SIG-M5 treated with dmso at 0.1 percent for 504 hours (cell line): ENCODE measurements around the gene ADCK2.
"Not testable (repeated sequence)": the region's sequence is repeated elsewhere in the genome, so short reads cannot be mapped to it uniquely, and the experiment has no call there.

Experiments
- DNase-seq: peaks from one replicate; lab custom pipeline; 2025; ENCODE audit not compliant: unreplicated experiment; lab: John Stamatoyannopoulos, UW

Gene ADCK2

DNA sequence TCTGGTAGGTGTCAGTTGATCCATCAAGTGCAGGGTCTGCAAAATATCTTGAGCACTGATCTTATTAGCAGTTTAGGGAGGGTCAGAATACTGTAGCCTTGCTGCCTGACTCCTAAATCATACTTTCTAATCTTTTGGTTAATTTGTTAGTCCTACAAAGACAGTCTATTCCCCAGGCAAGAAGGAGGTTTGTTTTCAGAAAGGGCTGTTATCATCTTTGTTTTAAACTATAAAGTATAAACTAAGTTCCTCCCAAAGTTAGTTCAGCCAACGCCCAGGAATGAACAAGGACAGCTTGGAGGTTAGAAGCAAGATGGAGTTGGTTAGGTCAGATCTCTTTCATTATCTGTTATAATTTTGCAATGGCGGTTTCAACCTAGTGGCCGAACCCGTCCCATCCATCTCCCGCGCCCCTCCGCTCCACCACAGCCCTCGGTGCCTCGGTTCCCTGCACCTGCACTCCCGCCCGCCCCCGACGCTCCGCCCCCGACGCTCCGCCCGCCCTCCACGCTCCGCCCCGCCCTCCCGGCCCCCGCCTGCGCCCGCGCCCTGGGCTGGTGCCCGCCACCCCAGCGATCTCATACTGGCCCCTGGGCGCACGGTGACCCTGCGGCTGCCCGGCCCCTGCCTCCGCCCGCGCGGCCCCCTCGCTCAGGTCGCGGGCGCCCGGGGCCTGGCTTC, at the start of gene ADCK2:
Gene ADCK2 (plus strand): TSS at position 564 of the 681 bp plus-strand sequence. CDS start 386 bp downstream, outside the sequence.
- no peak for DNase-seq

DNA sequence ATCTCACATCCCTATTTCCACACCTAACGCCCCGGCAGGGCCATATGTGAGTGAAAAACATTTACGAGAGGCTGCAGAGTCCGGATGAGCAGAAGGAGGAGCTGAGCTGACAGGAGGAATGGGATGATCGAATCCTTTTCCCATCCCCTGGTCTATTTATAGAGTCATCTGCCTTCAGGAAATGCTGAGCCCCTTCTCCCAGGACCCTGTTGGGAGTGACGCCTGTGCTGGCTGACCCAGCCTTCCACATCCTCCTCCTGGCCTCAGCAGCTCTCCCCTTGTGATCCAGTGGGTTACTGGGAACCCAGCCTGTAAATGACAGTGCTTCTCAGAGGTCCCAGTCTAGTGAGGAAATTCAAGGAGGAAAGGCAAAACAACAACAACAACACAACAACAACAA, 48.8 kb upstream of the ADCK2 start:
- no peak for DNase-seq

GRCh38 chr7:140624392-140625191, 48.2 kb upstream of the ADCK2 start:
- no peak for DNase-seq

DNA sequence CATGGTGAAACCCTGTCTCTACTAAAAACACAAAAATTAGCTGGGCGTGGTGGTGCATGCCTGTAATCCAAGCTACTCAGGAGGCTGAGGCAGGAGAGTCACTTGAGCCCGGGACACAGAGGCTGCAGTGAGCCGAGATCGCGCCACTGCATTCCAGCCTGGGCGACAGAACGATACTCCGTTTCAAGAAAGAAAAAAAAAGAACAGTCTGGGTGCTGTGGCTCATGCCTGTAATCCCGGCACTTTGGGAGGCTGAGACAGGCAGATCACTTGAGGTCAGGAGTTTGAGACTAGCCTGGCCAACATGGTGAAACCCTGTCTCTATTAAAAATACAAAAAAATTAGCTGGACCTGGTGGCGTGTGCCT, 47.6 kb upstream of the ADCK2 start:
- DNase-seq = not testable (repeated sequence)

- DNase-seq = no peak
Measured at GRCh38 chr7:140625908-140626868, 46.6 kb upstream of the ADCK2 start.

- no peak for DNase-seq
Measured at GRCh38 chr7:140631021-140631420, 41.7 kb upstream of the ADCK2 start.

GRCh38 chr7:140631602-140632001, 41.1 kb upstream of the ADCK2 start:
- no peak for DNase-seq

DNA sequence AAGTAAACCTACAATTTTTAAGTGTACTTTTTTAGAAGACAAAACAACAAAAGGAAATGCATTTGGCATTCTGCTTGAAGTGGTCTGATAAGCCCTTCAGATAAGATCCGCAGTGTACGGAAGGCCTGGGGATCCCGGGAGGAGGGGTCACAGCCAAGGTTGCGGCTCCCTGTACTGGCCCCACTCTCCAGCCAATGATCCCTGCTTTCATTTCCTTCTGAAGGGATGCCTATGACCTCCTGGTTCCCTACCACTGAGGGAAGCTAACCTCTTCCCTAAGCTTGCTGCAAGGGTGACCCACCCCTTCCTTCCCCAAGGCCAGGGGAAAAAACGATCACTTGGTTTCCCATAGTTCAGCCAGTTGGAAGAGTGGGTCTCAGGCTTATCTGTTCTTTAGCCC, 37.4 kb upstream of the ADCK2 start:
- no peak for DNase-seq

DNA sequence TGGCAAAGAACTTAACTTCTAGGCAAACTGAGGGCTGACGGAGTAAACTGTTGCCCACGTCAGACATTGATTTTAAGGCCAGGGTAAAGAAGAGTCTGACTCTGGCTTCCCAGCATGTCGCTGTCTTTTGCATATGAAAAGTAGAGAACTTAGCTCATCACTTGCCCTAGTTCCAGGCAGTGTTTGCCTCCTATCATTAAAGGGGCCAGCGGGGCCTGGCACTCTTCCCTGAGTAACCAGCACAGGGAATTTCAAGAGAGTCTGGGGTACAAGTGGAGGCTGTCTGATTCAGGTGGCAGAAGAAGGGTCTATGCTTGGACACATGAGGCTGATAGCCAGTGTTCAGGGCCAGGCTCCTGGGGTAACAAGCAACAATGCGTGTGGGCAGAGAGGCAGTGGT, 36.9 kb upstream of the ADCK2 start:
- DNase-seq = no peak

DNA sequence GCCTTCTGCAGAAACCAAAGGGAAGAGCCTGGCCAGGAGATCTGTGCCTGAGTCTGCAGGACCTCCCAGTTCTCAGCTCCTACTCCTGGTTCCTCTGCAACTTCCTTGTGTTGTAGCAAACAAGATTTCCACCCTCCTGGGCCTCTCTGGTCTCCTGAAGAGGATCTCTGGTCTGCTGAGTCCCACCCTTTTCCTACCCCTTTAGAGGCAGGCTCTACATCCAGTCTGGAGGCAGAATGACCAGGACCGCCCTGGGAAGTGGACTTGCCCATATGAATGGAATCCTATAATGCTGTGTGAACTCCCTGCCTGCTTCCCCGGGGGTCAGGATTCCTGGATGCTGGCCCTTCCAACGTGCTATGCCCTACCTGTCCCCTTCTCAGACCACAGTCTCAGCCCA, 35.3 kb upstream of the ADCK2 start:
- DNase-seq = no peak

GRCh38 chr7:140638173-140638791, 34.5 kb upstream of the ADCK2 start:
- no peak for DNase-seq

GRCh38 chr7:140639366-140640053, 33.2 kb upstream of the ADCK2 start:
- no peak for DNase-seq

DNA sequence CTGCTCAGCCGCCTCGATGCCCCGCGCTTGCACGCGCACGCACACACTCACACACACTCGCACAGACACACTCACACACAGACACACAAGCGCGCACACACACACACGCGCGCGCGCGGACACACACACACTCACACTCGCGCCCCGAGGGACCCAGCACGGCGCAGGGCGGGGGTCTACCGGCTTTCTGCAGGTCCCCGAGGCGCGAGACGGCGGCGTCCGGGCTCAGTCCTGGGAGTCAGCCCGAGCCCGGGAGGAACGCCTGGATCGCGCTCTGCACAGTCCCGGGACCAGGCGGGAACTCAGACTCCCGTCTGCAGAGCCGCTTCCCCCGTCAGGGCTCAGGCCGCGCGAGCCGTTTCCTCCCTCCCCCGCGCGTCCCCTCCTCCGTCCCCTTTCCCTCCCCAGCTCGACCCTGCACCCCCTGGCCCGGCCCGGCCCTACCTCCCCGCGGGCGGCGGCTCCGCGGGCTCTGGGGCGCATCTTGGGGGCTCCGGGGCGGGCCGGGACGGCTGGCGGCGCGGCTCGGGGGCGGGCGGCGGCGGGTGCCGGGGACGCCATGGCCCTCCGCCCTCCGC, 32.6 kb upstream of the ADCK2 start:
- no peak for DNase-seq

DNA sequence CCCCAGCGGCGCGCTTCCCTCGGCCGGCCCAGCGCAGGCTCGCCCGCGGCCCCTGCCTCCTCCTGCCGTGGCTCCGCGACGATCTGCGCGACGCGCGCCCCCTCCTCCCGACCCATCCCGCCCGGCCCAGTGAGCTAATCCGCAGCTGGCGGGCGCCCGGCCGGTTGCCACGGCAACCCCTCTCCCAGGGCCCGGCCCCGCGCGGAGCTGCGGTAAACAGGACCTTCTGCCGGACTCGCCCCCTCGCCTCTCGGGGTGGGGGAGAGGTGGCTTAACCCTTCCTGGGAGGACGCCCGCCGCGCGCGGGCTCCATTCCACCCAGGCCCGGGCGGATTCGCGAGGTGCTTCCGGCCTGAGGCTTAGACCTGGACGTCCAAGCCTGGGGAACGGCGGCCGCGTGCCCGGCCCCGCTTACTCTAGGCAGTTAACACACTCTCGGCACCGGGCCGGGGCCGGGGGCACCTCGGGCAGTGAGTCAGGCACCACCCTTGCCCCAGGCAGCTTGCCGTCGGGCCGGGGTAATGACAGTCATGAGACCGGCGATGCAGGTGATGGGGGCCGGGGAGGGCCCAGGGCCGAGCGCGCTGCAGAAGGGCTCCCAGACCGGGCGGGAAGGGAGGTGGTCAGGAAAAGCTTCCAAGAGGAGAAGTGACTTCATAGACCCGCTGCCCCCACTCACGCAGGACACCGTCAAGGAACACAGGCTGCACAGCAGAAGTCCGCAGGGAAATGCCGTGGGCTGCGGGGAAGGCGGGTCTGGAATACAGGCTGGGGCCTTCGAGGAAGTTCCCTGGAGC, 31.8 kb upstream of the ADCK2 start, which contains the start of gene DENND2A:
Gene DENND2A (minus strand): TSS at position 87 of the 797 bp plus-strand sequence. CDS start 38,416 bp downstream, outside the sequence.
- DNase-seq = no peak

- DNase-seq = no peak
Measured at GRCh38 chr7:140641524-140642195, 31.1 kb upstream of the ADCK2 start.

DNA sequence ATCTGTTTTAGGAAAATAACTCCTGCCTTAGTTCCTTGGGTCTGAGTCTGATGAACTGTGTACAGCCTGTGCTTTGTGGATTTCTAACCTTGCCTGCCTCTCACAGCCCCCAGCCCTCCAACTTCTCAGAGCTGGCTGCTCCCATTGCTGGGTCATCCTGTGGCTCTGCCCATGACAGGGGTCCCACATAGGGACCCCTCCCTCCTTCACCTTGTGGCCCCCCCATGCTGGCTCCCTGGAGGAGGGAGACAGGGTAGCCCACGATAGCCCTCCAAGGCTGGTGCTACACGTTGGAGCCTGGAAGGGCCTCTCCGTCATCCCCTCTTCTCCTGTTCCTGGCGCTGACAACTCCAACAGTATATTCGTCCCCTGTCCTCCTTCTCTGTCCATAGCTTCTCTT, 29.3 kb upstream of the ADCK2 start:
- DNase-seq = no peak

GRCh38 chr7:140644761-140645160, 28.0 kb upstream of the ADCK2 start:
- not testable (repeated sequence) for DNase-seq

DNA sequence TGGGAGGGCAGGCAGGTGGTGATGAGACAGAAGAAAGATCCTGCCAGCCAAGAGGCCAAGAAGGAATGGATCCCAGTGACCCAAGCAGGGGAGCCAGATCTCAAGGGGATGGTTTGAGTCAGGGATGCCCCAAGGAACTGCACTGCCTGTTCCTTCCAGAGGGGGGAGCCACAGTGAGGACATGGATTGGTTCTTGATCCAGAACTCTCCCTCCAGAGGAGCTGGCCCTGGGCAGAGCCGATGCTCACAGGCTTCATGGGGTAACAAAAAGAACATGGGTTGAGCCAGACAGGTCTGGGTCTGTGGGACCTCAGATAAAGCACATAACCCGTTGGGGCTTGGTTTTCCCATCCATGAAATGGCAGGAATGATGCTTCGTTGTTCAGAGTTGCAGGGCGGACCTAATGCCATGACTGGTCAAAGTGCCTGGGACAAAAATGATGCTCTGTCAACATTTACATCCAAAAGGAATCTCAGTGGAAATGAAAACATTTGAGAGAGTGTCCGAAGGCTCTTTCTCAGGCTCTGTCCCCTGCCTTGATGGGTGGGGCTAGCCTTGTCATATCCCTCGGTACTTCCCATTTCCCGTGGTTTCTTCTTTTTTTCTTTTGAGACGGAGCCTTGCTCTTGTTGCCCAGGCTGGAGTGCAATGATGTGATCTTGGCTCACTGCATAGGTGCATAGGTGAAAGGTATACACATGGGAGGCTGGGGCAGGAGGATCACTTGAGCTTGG, 27.4 kb upstream of the ADCK2 start:
- no peak for DNase-seq
